Esophagus squamous epithelium (tissue), 4 donors: ENCODE data around the gene ZNF407.

Experiments
- CTCF ChIP-seq, 6 experiments: fragments of 450-650 bp in 4 of 6; fragments of 200-600 bp in 2 of 6; sonication (generic) in 2 of 6; IDR thresholded peaks; one replicate each; pipeline ENCODE4 v1.5.1; 2016 to 2019; ENCODE audit warnings: antibody characterized with exemption in 6 of 6, mild to moderate bottlenecking in 4 of 6, moderate library complexity in 4 of 6
- POLR2A ChIP-seq, 4 donors: fragments of 450-650 bp; IDR thresholded peaks; one replicate each; pipeline ENCODE4 v1.6.1; 2017; ENCODE audit warnings: antibody characterized with exemption in 4 of 4, mild to moderate bottlenecking in 4 of 4, moderate library complexity in 3 of 4

- TF ChIP-seq CTCF (IDR thresholded peaks at IDR 0.05) (no peak), POLR2A (IDR thresholded peaks at IDR 0.05) (no peak)
These were observed 473.8 kb downstream of the ZNF407 start for GRCh38 chr18:75071484-75071785.
